GM18498 (cell line): Measurements from ENCODE around the gene OPRM1.
A peak's percentile ranks its signal among the peaks of the same experiment; 100 is the strongest.
"Not testable (repeated sequence)": the region's sequence is repeated elsewhere in the genome, so short reads cannot be mapped to it uniquely, and the experiment has no call there.

ENCODE experiments used
- ATAC-seq: cut with Tn5 transposase; IDR thresholded peaks from one replicate; pipeline ENCODE4 v1.9.1; 2021; ENCODE audit warnings: mild to moderate bottlenecking, moderate library complexity; ENCODE audit not compliant: unreplicated experiment

OPRM1 gene

DNA sequence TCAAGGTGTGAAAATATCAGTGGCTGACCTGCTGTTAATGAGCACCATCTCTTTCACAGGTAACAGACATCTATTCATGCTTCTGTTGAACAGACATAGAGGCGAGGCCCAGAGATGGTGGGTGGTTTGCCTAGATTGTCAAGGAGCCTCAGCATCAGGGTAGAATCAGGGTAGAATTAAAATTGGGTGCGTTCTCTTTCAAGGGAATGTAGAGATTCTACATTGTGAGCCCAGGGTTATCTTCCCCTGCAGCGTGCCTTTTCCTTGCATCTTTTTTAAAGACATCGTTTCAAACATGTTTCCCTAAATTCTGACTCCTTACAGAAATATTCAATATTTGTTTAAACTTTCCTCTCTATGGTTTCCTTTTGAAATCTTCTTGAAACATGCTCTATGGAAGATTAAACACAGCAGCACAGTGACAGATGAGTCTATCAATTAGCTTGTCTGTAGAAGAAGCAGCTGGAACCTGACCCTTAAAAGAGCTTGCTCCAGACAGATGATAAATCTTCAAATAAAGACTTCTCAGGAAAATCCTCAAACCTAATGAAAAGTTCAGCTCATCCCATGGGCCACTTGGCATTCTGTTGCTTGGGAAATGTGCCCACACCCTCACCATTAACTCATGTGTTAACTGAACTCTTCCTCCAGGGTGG is 197.7 kb downstream of the OPRM1 start:
- no peak for ATAC-seq

DNA sequence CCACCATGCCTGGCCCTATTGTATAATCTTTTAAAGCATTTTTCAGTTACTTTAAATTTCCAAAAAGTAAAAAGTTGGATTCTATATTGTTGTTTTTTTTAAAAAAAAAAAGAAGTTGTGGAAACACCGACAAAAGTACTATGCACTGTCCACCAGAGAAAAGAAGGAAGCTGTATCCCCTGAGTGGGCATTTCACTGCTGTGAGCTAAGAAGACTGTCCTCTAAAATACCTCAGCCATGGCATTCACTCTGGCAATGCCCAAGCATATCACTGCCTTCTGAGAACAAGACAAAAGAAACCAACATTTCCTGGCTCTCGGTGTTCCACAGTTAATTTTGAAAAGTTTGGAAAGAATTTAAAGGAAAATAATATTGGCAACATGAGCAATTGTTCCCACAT is 199.8 kb downstream of the OPRM1 start:
- no peak for ATAC-seq

DNA sequence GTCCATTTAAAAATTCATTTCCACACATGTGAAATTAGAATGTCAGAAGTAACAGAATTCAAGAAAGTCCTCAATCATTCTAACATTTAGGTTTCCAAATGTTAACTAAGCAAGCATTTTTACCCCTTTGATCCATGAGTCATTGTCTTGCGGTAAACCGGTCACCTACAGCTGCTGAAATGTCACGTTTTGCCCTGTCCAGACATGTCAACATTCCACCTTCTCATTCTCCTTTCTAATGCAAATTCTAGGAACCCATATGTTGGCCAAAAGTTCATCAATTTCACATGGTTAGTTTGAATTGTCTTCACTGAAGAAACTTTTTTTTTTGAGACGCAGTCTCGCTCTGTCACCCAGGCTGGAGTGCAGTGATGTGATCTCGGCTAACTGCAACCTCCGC is 200.4 kb downstream of the OPRM1 start:
- ATAC-seq, result peak; percentile 48

DNA sequence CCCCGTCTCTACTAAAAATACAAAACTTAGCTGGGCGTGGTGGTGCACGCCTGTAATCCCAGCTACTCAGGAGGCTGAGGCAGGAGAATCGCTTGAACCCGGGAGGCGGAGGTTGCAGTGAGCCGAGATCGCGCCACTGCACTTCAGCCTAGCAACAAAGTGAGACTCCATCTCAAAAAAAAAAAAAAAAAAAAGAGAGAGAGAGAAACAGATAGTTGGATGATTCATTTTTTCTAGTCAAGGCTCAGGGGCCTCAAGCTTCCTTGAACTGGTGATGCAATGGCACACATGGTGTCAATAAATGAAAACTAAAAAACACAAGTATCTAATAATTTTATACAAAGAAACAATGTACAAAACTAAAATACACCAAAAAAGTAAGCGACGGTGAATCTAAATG is 202.0 kb downstream of the OPRM1 start:
- not testable (repeated sequence) for ATAC-seq

DNA sequence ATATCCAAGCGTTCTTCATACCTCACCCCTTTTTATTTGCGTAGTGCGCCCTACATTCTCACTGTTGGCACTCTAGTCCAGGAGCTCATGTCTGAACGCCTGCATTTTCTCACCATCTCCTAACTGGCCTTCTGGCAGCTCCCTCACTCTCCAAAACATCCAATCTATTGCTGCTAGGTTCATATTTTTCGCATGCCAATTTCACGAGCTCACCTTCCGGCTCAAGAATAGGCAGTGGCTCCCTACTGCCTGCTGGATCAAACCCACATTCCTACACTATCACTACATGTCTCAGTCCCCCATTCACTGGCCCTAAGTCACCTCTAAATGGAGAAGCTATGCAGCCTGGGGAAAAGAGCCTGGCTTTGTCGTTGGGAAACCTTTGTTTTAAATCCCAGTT is 202.5 kb downstream of the OPRM1 start:
- ATAC-seq, result no peak

DNA sequence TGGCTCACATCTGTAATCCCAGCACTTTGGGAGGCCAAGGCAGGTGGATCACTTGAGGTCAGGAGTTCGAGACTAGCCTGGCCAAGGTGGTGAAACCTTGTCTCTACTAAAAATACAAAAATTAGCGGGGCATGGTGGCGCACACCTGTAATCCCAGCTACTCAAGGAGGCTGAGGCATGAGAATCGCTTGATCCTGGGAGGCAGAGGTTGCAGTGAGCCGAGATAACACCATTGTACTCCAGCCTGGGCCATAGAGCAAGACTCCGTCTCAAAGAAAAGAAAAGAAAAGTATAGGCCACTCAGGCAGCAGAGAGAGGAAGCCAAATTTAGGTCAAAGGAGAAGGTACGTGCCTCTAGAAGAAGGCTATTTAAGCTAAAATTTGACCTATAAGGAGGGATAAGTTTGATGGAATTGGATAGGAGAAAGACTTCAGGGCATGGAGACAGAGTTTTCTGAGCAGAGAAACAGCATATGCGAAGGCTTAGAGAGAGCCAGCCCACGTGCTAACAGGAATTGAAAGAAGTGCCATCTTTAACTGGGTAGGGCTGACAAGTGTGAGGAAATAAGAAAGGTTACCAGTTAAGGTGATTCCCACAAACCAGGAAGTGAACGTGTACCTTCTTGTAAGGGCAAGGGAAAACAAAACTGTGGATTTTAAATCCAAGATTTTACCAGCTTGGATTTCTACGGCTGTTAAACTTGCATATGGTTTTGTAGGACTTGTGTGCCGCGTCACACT is 203.7 kb downstream of the OPRM1 start:
- ATAC-seq, result no peak

DNA sequence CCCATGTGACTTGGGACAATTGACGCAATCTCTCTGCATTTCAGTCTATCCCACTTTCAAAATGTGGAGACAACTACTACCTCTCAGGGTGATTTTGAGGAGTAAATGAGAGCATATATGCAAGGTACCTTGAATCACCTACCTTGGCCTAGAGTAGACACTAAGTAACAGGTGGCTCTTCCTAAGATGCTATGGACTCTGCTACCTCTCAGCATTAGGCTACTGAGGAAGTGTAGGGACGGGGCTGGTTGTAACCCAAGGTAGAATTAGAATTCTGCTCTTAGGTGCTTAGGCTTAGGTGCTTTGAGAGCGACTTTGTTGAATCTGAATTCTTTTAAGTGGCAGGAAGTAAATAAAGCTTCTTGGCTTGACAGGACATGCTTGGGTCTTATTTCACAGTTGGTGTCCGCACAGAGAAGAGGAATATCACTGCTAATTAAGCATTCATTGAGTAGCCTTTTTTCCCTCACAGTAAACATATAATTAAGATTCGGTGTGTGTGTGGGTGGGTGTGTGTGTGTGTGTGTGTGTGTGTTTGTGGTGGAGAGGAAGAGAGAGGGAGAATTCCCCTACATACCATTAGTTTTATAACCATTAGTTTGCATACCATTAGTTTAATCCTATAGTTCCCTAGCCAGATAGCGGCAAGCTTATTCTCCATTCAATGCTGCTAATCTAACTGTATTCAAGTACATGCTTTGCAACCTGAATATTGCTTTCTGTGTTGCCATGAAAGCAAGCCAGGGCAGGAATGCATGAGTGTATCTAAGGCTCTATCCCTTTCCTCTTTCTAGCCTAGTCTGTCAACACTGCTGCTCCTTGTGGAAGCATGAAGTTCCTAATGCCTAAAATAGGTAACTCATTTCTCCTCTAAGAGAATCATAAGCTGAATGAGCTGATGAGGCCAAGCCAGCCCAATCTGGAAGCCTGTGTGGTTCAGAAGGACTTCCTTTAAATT is 205.0 kb downstream of the OPRM1 start:
- ATAC-seq, result no peak

DNA sequence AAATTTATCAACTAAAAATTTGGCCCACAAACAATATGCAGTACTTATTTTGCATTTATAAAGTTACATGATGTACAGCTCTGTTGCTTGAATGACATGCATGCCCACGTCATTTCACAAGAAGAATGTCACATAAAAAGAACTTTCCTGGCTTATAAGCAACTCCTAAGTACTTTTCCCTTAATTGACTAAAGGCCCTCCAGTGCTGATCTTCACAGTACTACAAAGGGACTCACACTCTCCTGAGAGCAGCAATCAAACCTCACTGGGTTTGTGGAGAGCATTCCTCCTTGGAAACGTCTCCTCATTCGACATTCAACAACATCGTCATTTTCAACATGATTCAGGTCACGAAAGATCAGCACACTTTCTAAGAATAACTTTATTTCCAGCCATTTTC is 206.5 kb downstream of the OPRM1 start:
- ATAC-seq, result no peak

DNA sequence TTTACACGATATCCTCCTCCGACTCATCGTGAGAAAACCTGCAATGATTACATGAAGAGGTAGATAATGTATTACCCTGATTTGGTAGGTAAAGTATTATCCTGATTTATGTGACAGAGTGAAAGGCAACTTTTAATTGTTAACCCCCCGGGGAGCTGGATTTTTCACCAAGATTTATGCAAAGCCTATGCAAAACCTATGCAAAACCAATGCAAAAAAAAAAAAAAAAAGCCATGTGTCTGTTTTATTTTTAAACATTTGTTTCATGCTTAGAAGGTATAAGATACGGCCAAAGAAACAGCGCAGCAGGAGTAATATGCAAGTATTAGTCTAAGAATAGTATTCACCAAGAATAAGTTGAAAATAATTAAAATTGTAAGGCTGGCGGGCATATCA is 207.7 kb downstream of the OPRM1 start:
- no peak for ATAC-seq

DNA sequence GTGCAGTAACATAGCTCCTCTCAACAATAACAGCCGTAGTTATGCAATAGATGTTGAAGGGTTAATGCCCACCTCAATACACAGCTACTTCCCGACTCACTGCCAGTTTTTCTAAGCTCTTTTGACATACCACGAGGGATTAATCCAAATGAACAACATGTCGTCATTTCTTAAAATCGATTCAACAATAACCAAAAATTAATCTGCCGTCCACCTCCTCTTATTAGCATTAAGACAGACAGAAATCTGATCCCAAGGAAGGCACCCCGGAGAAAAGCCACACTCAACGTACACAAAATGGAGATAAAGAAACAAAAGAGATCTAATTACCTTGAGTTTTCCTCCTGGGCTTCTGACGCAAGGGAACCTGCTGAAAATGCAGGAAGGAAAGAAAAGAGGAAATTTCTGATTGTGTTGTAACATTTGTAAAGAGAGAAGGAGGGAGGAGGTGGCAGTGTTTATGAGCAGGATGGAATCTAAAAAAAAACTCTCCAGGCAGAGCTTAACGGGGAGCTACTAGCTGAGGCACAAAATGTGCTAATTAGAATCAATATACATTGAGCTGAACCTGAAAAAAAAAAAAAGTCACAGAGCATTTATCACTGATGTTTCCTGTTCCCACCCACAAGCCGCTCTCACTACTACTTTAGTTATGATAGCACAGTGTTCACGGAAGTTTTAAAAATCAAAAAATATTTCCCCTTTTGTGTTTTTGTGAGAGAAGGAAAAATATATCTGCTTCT is 208.2 kb downstream of the OPRM1 start:
- ATAC-seq, result peak; percentile 39

DNA sequence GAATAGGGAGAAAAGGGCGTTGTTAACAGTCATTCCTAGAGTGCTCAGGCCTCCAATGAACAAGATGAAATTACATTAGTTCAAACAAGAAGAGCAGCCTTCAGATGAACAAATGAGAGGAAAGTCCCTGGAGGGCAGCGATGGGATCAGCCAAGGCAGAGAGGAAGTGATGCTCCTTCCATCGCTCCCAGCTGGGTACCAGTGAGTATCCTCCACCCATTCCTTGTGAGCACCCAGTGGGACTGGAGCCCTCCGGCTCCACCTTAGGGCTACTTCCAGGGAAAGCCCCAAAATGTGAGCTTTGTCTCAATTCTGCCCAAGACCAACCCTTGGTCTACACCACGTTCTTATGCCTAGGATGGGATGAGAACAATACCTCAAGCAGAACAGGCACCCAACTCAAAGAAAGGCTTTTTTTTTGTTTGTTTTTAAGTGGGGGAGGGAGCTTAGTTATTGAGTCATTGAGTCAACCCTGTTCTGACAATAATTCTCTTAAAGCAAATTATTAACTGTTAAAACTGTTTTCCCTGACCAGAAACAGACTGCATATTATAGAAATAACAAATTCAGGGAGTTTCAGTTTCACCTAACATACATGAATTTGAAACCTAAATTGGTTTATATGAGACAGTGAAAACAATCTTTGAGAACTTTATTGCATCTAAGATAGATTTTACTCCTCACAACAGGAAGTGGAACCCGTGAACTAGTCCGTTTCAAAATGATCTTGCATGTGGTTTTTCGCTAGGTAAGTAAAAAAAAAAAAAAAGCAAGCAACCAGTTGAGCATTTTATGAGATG is 210.7 kb downstream of the OPRM1 start:
- peak; percentile 65 for ATAC-seq

DNA sequence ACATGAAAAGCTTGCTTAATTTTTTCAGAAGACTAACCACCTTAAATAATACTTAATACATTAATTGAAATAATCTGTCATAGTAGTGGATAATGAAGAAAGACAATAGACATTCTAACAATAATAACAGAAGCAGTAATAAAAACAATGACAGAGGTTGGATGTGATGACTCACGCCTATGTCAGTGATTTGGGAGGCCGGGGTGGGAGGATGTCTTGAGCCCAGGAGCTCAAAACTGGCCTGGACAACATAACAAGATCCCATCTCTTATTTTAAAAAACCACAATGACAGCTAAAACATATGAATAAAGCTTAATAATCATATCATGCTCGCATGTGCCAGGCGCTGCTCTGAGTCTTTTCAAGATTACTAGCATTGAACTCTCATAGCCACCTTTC is 212.1 kb downstream of the OPRM1 start:
- no peak for ATAC-seq

DNA sequence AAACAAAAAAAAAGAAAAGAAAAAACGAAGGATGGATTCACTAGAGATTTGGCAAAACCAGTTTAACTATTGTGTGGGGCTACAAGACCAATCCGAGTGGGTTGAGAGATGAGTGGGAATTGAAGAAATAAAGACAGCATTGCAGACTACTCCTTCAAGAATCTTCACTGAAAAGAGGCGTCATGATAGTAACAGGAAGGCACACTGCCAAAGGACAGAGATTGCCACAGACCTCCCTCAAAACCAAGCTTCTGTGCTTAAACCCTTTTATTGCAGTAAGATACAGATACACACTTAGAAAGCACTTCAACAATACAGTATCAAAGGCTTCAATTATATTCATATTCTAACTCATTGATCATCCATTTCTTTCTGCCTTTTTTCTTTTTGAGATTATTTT is 213.6 kb downstream of the OPRM1 start:
- no peak for ATAC-seq

DNA sequence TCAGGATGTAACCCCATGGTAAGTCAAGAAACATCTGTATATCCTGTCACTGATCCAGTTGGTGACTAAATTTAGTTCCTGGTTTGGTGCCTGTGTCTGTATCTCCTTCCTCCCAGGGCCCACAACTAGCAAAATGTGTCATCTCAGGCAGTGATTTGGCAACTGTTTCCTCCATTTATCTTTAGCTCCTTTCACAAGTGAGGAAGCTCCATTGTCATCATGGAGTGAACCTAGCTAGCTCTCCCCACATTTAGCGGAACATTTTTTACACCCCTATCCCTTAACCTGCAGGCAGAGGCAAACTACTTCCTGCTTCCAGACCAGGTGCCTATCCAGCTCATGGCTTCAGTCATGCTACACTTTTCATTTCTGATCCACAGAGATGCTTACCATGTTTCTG is 218.0 kb downstream of the OPRM1 start:
- ATAC-seq, result no peak

DNA sequence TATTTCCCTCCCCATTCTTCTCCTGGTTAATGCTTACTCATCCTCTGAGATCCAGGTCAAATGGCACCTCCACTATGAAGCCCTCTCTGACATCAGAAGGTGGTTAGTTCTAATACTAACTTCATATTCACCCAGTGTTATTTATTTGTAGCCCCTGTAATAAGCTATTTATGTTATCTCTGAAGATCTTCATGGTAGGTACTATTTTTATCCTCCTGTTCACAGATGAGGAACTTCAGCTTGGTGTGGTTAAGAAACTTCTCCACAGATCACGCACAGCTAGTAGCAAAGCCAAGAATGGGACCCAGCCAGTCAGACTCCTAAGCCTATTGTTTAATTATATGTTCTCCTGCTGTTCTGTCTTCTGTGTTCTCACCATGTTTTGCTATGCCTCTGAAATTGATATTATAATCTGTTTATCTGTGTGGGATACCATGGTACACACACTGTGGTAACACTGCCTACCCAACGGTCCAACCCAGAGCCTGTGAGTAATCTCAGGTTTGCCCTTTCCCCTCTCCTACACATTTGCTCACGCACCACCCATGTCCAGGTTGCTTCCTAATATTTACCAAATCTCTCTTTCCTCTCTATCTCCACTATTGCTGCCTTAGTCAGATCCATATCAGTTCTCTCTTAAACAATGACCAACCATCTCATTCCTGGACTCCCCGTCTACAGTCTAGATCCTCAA is 219.2 kb downstream of the OPRM1 start:
- ATAC-seq, result peak; percentile 73

DNA sequence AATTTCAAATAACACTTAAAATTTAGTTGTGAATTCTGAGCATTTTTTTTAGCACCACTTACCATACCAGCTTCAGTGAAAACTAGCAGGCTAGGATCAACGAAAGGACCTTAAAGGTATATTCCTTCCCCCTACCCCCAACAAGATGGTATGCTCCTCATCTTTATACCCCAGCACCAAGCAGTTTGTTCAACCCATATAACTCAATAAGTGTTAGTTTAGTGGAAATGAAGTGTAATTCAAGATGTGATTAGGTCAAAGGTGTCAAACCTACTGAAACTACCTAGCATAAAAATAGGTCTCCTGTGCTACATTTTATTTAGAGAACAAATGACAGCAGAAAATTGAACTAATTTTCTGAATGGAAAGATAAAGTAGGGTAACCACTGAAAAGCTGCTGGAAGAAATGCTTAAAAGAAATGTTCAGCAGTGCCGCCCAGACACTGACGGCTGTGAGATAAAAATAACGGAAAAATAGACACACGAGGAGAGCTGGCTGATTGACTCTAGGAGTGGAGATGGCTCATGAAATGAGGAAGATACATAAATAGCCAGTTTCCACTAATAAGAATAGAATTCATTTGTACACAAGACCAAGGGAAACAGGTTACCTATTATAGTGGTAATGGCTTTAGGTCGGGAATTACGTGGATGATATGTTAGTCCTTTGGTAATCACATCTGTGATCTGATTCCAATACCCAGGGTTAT is 222.8 kb downstream of the OPRM1 start:
- peak; percentile 26 for ATAC-seq

DNA sequence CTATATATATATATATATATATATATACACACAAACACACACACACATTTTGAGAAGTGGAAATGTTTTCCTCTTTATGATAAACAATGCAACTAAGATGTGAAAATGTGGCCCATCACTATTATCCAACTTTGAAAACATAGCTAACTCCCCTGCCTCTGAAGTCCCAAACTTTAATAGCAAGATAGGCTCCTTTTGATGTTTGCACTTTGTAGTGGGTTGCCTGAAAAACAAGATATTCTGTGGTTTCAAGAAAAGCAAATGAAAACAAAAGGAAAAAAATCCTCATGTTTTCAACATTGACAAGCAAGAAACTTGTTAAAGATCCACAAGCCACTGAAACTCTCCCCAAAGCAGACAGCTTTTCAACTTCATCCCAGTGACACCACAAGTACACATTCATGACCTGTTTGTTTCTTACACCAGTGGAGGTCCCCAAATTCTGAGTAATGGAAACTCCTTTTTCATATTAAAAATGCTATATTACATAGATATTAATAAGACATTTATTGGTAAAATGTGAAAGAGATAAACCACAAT is 227.6 kb downstream of the OPRM1 start:
- ATAC-seq, result peak; percentile 39

DNA sequence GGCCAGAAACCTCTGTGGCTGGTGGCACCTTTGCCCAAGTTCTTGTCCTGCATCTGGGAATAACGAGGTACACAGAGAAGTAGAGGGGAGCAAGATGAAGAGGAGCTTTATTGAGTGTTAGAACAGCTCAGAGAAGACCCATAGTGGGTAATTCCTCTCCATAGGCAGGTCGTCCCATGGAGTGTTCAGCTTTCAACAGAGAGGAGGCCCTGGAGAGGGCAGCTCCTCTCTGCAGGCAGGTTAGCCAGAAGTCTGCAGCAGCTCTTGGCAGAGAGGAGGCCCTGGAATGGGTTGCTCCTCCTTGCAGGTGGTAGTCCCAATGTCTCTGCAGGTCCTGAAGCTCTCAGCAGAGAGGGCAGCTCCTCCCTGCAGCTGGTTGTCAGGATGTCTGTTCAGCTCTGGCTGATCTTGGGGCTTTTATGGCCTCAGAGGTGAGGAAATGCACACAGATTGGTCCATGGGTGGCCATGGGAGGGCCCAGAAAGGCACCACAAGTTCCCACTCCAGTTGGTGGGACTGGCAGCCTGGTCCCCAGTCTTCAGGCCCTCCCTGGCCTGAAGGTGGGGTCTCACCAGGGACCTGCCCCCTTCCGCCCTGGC is 228.6 kb downstream of the OPRM1 start:
- peak; percentile 71 for ATAC-seq
